ENCODE results near the gene LSP1. TPM values are rescaled to one million over a fixed set of nuclear protein-coding genes. Genes with fewer than 3 reads are reported as not detected.

LSP1 gene
- total and polyA plus RNA-seq, 2 of the 8 experiments (the other 6 are each of a cell fraction or from before 2014, with no cell fraction given), result 0.03 TPM; not detected in 1

GRCh38 chr11:1890856-1891830 is 38.3 kb downstream of the LSP1 start (continued):
- no peak for TF ChIP-seq ZNF274 (IDR thresholded peaks at IDR 0.05; ENCODE audit: borderline replicate concordance, extremely low read depth, low read length)
- no peak for TF ChIP-seq FOSL1 (IDR thresholded peaks at IDR 0.05; ENCODE audit: insufficient read depth, low read depth, low read length)
- TF ChIP-seq ASH2L (IDR thresholded peaks at IDR 0.05; ENCODE audit: low read length), result no peak

Measured in H1 (cell line).